ENCODE data around the gene MYB. TPM values are rescaled to one million over a fixed set of nuclear protein-coding genes. Genes with fewer than 3 reads are reported as not detected.
A peak's percentile ranks its signal among the peaks of the same experiment; 100 is the strongest.

The MYB gene
- total and polyA plus RNA-seq, 2 of the 4 experiments (the other 2 are of a cell fraction): 0.44 to 0.90 TPM

GRCh38 chr6:135141182-135141581 lies 39.9 kb upstream of the MYB start:
- no peak overlapping the region for H3K9ac ChIP-seq (ENCODE audit: low read depth, low read length)
- no peak overlapping the region for H3K23ac ChIP-seq (ENCODE audit: low read depth, low read length)
- H3K18ac ChIP-seq (ENCODE audit: low read depth, low read length): no peak overlapping the region
- H2BK20ac ChIP-seq (ENCODE audit: low read depth, low read length): no peak overlapping the region
- no peak overlapping the region for H3K4ac ChIP-seq (ENCODE audit: low read depth, low read length)
- no peak overlapping the region for H3K4me3 ChIP-seq (ENCODE audit: insufficient read depth, low read depth, low read length)
- no peak overlapping the region for H3K4me2 ChIP-seq (ENCODE audit: low read depth, low read length)
- no peaks in the 10 kb centered on the region for H3K4me1 ChIP-seq (ENCODE audit: control insufficient read depth, insufficient read depth, low read length)
- dilution Hi-C loops (cut with HindIII; ENCODE audit: low sequenced_read_pairs, unreplicated experiment): no loop called here
- TF ChIP-seq CEBPB (IDR thresholded peaks at IDR 0.05; ENCODE audit: low read depth, low read length) (peak; percentile 56), MAZ (IDR thresholded peaks at IDR 0.05; ENCODE audit: borderline replicate concordance, low read depth, low read length) (no peak)
- no peak overlapping the region for H3K56ac ChIP-seq (ENCODE audit: extremely low read depth, insufficient read depth, low read length)
- H4K8ac ChIP-seq (ENCODE audit: low read depth in 2 of 2, low read length in 2 of 2): no peak overlapping the region
- H3K27ac ChIP-seq (ENCODE audit: insufficient read depth, low read length): no peak overlapping the region
- no peaks in the 10 kb centered on the region for H3K79me1 ChIP-seq (ENCODE audit: low read depth in 1 of 2, low read length in 2 of 2)
- H2AK5ac ChIP-seq (ENCODE audit: low read depth, low read length): no peak overlapping the region
- no peak overlapping the region for H4K5ac ChIP-seq (ENCODE audit: low read depth, low read length)
- H3K27me3 ChIP-seq (ENCODE audit: control insufficient read depth, insufficient read depth, low read length): peaks cover 22% of the 10 kb centered on the region
- no TSS peak for BruUV-seq (replicated peaks)
- no peaks in the 10 kb centered on the region for H3K36me3 ChIP-seq (ENCODE audit: control insufficient read depth, insufficient read depth, low read length)
- no peak overlapping the region for H2BK5ac ChIP-seq (ENCODE audit: low read depth, low read length, poor library complexity, severe bottlenecking)
- no peaks in the 10 kb centered on the region for H3K9me3 ChIP-seq (ENCODE audit: control insufficient read depth, insufficient read depth, low read length)
- H2BK120ac ChIP-seq (ENCODE audit: low read depth, low read length): no peak overlapping the region
- no peak overlapping the region for H2AK9ac ChIP-seq (replicated peaks; ENCODE audit: low read depth, low read length, poor library complexity)
- WGBS, 2 experiments (ENCODE audit: extremely low coverage in 2 of 2, insufficient read length in 1 of 2): no CpG with 5 or more reads among the region's 4 CpGs
- H3K14ac ChIP-seq (replicated peaks; ENCODE audit: low read depth, low read length): no peak overlapping the region
- H2BK15ac ChIP-seq (ENCODE audit: low read depth, low read length): no peak overlapping the region
- no peaks in the 10 kb centered on the region for H4K20me1 ChIP-seq (ENCODE audit: insufficient read depth, low read length)
- ATAC-seq (ENCODE audit: low read depth) (no peak), DNase-seq (no peak)
- ChIA-PET CTCF (interaction anchor here (0.6 kb wide), 1 partner anchor 159 kb away, joined by 7 read pairs; no protein-coding TSS in a partner anchor), POLR2A (ENCODE audit: unreplicated experiment) (no interaction called here)
- no peaks in the 10 kb centered on the region for H3K9me1 ChIP-seq (ENCODE audit: insufficient read depth, low read length)
- no peak overlapping the region for H4K91ac ChIP-seq (ENCODE audit: insufficient read depth, low read depth, low read length)
- in situ Hi-C loops (cut with MboI; ENCODE audit: low sequenced_read_pairs): no loop called here
- no peak overlapping the region for H2AFZ ChIP-seq (replicated peaks; ENCODE audit: low read length, poor library complexity)
- intact Hi-C loops (cut with micrococcal nuclease): no loop called here

Measured in IMR-90 (cell line).